ENCODE measurements around the gene COL1A2. TPM values are rescaled to one million over a fixed set of nuclear protein-coding genes. Genes with fewer than 3 reads are reported as not detected.

The COL1A2 gene
- total and polyA plus RNA-seq, 2 of the 13 experiments (the other 11 are each of a cell fraction or from before 2014, with no cell fraction given): not detected

GRCh38 chr7:94422136-94422535 is 27.4 kb downstream of the COL1A2 start:
- Histone ChIP-seq H3K4me3 (replicated peaks in 1 of 3; ENCODE audit: insufficient read depth in 1 of 3, low read depth in 2 of 3, low read length in 3 of 3) (no peak overlapping the region), H3K27me3 (ENCODE audit: control insufficient read depth in 1 of 2, insufficient read depth in 2 of 2, low read length in 2 of 2) (peaks cover 0 to 33% of the 10 kb centered on the region in 2 experiments; a peak in 3 of 5 replicates), H3K4me2 (ENCODE audit: low read depth, low read length) (no peak overlapping the region), H4K20me1 (ENCODE audit: insufficient read depth, low read length) (no peaks in the 10 kb centered on the region), H3K4me1 (ENCODE audit: insufficient read depth, low read length) (no peaks in the 10 kb centered on the region), H2AFZ (ENCODE audit: low read length) (no peak overlapping the region), H3K36me3 (replicated peaks in 1 of 2; ENCODE audit: control insufficient read depth in 1 of 2, insufficient read depth in 2 of 2, low read length in 2 of 2) (no peaks in the 10 kb centered on the region), H3K27ac (ENCODE audit: extremely low read length, insufficient read depth, low read length) (no peak overlapping the region), H3K9me3 (ENCODE audit: low read length) (no peaks in the 10 kb centered on the region), H3K79me2 (ENCODE audit: insufficient read depth, low read length) (no peaks in the 10 kb centered on the region), H3K9ac (ENCODE audit: insufficient read depth, low read depth, low read length) (no peak overlapping the region)
- DNase-seq (ENCODE audit: low spot score): no peak
- no peak for FAIRE-seq
- ChIA-PET POLR2A (no interaction called here), CTCF (ENCODE audit: low intra/inter-chr PET ratio, low total read pairs) (no interaction called here)
- intact Hi-C loops (cut with micrococcal nuclease; ENCODE audit: unreplicated experiment) (no loop called here), in situ Hi-C loops (cut with HindIII; ENCODE audit: extremely low pct_ligation_motif_present, low pct_unique_long_range_greater_than_20kb) (no loop called here)
- 0% methylated on average over 1 of the region's 1 CpG for WGBS (ENCODE audit: low lambda C conversion rate)
- BruUV-seq (replicated peaks): no TSS peak
- no peak for ATAC-seq
- TF ChIP-seq ZFP90 (CRISPR knock-in tag; IDR thresholded peaks at IDR 0.05; ENCODE audit: borderline replicate concordance): no peak
- TF ChIP-seq ZGPAT (CRISPR knock-in tag; IDR thresholded peaks at IDR 0.05): no peak
- no peak for TF ChIP-seq ZNF282 (IDR thresholded peaks at IDR 0.05; ENCODE audit: partially characterized antibody)
- no peak for TF ChIP-seq NFE2L1 (CRISPR knock-in tag; IDR thresholded peaks at IDR 0.05; ENCODE audit: borderline replicate concordance)
- TF ChIP-seq, protein P1, sequence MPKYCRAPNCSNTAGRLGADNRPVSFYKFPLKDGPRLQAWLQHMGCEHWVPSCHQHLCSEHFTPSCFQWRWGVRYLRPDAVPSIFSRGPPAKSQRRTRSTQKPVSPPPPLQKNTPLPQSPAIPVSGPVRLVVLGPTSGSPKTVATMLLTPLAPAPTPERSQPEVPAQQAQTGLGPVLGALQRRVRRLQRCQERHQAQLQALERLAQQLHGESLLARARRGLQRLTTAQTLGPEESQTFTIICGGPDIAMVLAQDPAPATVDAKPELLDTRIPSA (CRISPR knock-in tag; IDR thresholded peaks at IDR 0.05; ENCODE audit: borderline replicate concordance): no peak
- no peak for TF ChIP-seq FIP1L1 (IDR thresholded peaks at IDR 0.05; ENCODE audit: borderline replicate concordance, insufficient read depth, low read depth, low read length)
- no peak for TF ChIP-seq SIX4 (CRISPR knock-in tag; IDR thresholded peaks at IDR 0.05)
- TF ChIP-seq ZNF616 (CRISPR knock-in tag; IDR thresholded peaks at IDR 0.05; ENCODE audit: low read depth): no peak
- no peak for TF ChIP-seq GPBP1L1 (CRISPR knock-in tag; IDR thresholded peaks at IDR 0.05)
- no peak for TF ChIP-seq TEAD3 (CRISPR knock-in tag; optimal IDR thresholded peaks at IDR 0.05; ENCODE audit: borderline replicate concordance)
- TF ChIP-seq ARHGAP35 (CRISPR knock-in tag; IDR thresholded peaks at IDR 0.05; ENCODE audit: borderline replicate concordance): no peak
- TF ChIP-seq, protein P2, sequence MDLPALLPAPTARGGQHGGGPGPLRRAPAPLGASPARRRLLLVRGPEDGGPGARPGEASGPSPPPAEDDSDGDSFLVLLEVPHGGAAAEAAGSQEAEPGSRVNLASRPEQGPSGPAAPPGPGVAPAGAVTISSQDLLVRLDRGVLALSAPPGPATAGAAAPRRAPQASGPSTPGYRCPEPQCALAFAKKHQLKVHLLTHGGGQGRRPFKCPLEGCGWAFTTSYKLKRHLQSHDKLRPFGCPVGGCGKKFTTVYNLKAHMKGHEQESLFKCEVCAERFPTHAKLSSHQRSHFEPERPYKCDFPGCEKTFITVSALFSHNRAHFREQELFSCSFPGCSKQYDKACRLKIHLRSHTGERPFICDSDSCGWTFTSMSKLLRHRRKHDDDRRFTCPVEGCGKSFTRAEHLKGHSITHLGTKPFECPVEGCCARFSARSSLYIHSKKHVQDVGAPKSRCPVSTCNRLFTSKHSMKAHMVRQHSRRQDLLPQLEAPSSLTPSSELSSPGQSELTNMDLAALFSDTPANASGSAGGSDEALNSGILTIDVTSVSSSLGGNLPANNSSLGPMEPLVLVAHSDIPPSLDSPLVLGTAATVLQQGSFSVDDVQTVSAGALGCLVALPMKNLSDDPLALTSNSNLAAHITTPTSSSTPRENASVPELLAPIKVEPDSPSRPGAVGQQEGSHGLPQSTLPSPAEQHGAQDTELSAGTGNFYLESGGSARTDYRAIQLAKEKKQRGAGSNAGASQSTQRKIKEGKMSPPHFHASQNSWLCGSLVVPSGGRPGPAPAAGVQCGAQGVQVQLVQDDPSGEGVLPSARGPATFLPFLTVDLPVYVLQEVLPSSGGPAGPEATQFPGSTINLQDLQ (CRISPR knock-in tag; IDR thresholded peaks at IDR 0.05): no peak
